Iris pigment epithelial cell (primary cell): ENCODE results near the gene KIF25.

ENCODE experiments used
- DNase-seq: peaks from one replicate; pipeline ENCODE4 v3.0.0-alpha.2; 2011; ENCODE audit warnings: low read depth

Gene KIF25

GRCh38 chr6:168051648-168052047 lies 54.2 kb downstream of the KIF25 start:
- no peak for DNase-seq

- DNase-seq = no peak
These were observed 54.9 kb downstream of the KIF25 start for GRCh38 chr6:168052291-168052891.

- DNase-seq = no peak
These were observed 55.9 kb downstream of the KIF25 start for GRCh38 chr6:168053086-168053956.

DNA sequence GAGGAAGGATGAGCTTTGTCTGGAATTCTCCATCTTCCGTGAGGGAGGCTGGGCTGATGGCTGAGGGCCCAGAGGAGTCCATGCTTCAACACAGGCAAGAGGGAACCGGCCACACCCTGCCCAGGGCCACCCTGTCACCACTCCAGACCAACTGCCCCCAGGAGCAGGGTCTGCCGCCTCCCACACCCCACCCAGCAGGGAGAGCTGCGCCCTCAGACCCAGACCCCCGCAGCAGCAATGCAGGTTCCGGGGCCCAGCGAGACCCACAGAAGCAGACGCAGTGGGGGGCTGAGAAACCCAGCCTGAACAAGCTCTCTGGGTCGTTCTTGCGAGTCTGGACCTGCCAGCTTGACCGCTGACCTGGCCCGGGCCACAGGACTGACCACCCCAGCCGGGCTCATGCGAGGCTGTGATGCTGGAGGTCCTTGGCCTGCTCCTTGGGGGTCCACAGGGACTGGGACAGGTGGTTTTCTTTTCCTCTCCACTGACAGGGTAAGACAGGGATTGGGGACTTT lies 56.5 kb downstream of the KIF25 start:
- no peak for DNase-seq

- DNase-seq = no peak
These were observed 57.5 kb downstream of the KIF25 start for GRCh38 chr6:168054765-168055560.

GRCh38 chr6:168055696-168056489 lies 58.4 kb downstream of the KIF25 start:
- no peak for DNase-seq

- no peak for DNase-seq
These were observed 59.5 kb downstream of the KIF25 start for GRCh38 chr6:168056892-168057527.

- no peak for DNase-seq
These were observed 60.4 kb downstream of the KIF25 start for GRCh38 chr6:168057836-168058235.

DNA sequence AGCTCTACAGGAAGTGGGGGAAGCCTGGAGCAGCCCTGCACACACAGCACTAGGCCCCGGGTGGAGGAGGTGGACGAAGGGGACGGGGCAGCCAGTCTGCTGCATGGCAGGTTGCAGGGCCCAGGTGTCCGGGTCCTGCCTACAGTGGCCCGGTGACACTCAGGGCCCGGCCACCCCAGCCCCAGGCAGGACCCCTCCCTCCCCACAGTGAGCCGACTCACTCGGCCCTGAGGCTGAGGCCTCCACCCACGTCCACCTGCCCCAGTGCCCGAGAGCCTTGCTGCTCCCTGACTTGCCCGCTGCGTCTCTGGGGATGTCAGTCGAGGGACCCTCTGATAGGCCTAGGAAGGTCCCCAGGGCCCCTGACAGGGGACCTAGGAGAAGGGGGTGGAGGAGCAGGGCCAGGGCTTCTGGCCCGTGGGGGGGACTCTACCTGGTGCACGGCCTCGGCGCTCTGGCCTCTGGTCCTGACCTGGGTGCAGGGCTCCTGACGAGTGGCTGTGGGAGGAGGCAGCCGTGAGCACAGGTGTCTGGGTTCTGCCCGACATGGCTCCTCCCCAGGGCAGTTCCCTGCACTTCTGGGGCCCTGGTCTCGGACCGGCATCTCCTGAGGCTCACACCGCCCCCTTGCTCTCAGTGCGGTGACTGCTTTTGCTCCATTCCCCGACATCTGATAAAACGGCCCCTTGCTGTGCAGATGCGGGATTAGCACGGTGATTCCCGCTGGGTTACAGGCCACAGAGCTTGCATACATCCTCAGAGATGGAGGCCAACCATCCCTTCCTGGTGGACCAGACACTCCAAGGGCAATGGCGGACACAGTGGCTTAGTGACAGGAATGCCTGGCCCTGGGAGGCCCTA lies 61.5 kb downstream of the KIF25 start:
- DNase-seq = no peak

- DNase-seq = peak; percentile 65
These were observed 63.1 kb downstream of the KIF25 start for GRCh38 chr6:168060521-168060931.

- no peak for DNase-seq
These were observed 64.1 kb downstream of the KIF25 start for GRCh38 chr6:168061269-168062210.

GRCh38 chr6:168062346-168063289 lies 65.1 kb downstream of the KIF25 start:
- no peak for DNase-seq

DNA sequence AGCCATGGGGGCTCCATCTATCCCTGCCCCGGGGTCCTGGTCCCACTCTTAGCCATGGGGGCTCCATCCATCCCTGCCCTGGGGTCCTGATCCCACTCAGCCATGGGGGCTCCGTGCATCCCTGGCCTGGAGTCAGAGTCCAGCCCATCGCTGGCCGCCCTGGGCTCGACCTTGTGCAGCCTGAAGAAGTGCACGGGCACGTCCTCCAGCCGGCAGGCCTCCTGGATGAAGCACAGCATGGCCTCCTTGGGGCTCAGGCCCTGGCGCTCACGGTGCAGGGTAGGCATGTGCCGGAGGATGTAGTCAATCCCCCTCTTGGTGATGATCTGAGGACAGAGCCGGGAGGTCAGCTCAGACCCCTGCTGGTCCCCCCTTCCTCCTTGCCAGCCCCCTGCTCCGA lies 66.0 kb downstream of the KIF25 start:
- no peak for DNase-seq

GRCh38 chr6:168064226-168064807 lies 66.8 kb downstream of the KIF25 start:
- DNase-seq = no peak

DNA sequence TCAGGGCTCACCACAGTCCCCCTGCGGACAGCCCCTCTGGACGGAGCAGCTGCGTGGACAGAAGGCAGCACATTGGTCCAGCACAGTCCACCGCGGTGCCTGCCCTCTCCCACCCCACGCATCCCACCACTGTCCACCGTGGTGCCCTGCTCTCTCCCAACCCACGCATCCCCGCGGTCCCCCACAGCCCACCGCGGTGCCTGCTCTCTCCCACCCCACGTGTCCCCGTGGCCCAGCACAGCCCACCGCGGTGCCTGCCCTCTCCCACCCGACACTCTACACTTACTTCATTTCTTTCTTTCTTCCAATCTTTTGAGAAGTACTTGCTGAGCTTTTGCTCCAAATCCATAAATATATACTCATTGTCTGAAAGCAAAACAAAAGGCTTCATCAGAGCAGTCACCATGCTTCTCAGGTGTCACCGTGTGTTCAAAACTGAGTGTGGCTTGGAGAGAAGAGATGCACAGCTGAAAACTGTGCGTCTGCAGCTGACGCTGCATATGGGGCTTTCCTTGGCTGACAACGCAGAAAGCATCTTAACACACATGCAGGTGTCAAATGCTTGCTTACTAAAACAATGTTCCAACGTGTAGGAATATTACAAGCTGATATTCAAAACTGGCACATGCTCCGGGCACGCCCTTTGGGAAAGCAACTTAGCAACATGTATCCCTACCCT lies 69.7 kb downstream of the KIF25 start:
- no peak for DNase-seq

GRCh38 chr6:168070804-168071203 lies 73.3 kb downstream of the KIF25 start:
- DNase-seq = no peak

DNA sequence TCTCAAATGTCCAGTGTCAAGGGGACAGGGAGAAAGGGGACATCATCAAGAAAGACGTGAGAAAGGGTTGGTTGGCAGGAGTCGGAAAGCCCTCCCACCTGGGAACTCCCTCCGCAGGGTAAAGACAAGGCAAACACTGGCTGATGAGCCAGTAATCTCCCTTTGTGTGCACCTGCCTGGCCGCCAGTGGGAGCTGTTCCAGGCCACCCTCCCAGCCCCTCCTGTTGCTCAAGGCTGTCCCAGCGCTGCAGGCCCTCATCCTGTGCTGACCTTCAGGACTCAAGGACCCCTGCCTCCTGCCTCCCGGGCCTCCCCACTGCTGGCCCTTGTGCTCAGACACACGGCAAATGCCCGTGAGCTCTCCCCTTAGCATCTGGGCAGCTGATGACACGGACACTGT lies 74.1 kb downstream of the KIF25 start:
- DNase-seq = no peak
